Spinal cord (tissue), 10 donors: ENCODE measurements around the gene COQ8B. TPM values are rescaled to one million over a fixed set of nuclear protein-coding genes. Genes with fewer than 3 reads are reported as not detected.
"Not testable (repeated sequence)": the region's sequence is repeated elsewhere in the genome, so short reads cannot be mapped to it uniquely, and the experiment has no call there.

ENCODE experiments used
- DNase-seq, 6 donors: peaks; one replicate each; pipeline versions ENCODE4 v3.0.0 to v3.0.0-alpha.2; 2013 to 2015; ENCODE audit warnings: low spot score in 6 of 6, low read depth in 4 of 6
- H3K27ac ChIP-seq: one replicate; pipeline ENCODE4 v1.5.1; 2013; ENCODE audit warnings: low read depth, low read length, control low read depth
- H3K27me3 ChIP-seq: one replicate; pipeline ENCODE4 v1.6.1; 2013; ENCODE audit warnings: low read length; ENCODE audit not compliant: control insufficient read depth, insufficient read depth
- H3K36me3 ChIP-seq: one replicate; pipeline ENCODE4 v1.6.1; 2013; ENCODE audit warnings: low read length; ENCODE audit not compliant: control insufficient read depth, insufficient read depth
- H3K4me1 ChIP-seq: one replicate; pipeline ENCODE4 v1.6.1; 2013; ENCODE audit warnings: low read length; ENCODE audit not compliant: control insufficient read depth, insufficient read depth
- H3K4me3 ChIP-seq: one replicate; pipeline ENCODE4 v1.5.1; 2013; ENCODE audit warnings: low read depth, low read length, control low read depth
- H3K9me3 ChIP-seq: one replicate; pipeline ENCODE4 v1.6.1; 2013; ENCODE audit warnings: low read length; ENCODE audit not compliant: control insufficient read depth, insufficient read depth
- WGBS: methylation state at CpG from one replicate; pipeline ENCODE4 v1.1.5; 2013; ENCODE audit warnings: missing lambda C conversion rate; ENCODE audit not compliant: insufficient coverage; 5-methylcytosine and 5-hydroxymethylcytosine counted together
- polyA plus RNA-seq, 2 donors: library from polyadenylated mRNA; unstranded; fragments of 120-200 nt; gene quantifications; one replicate each; pipeline ENCODE4 v1.2.1, GENCODE V29; 2013; ENCODE audit not compliant: insufficient read length in 2 of 2
- total RNA-seq, 2 donors: library from RNA; depleted of rRNA in 1 of 2; stranded (reverse); fragments of 120-200 nt in 1 of 2; fragments of >200 nt in 1 of 2; gene quantifications; one replicate each; pipeline versions ENCODE4 v1.2.3 to v1.2.4, GENCODE V29; 2013 to 2014
- donor health status: healthy.

Gene COQ8B
- total and polyA plus RNA-seq, 4 donors = 25.7 to 47.9 (median 43.6) TPM

- H3K4me1 ChIP-seq = peaks cover 6% of the 10 kb centered on the region
- no peaks in the 10 kb centered on the region for H3K9me3 ChIP-seq
- H3K4me3 ChIP-seq = no peak overlapping the region
- H3K36me3 ChIP-seq = peaks cover 82% of the 10 kb centered on the region
- DNase-seq = no peak
- H3K27ac ChIP-seq = no peak overlapping the region
- 95% methylated on average over 11 of the region's 11 CpGs for WGBS
- no peaks in the 10 kb centered on the region for H3K27me3 ChIP-seq
Observed at GRCh38 chr19:40735013-40735771, 18.5 kb upstream of the COQ8B start.

DNA sequence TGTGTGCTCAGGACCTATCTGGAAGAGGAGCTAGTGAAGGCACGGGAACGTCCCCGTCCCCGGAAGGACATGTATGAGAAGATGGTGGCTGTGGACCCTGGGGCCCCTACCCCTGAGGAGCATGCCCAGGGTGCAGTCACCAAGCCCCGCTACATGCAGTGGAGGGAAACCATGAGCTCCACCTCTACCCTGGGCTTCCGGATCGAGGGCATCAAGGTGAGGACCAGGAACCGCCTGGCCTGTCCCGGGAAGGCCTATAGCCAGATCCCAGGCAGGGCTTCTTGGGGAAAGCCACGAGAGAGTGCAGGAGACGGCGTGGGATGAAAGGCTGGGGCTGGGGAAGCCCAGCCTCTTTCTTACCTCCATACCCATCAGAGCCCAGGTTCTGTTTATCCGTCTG, 16.5 kb upstream of the COQ8B start:
- no peak for DNase-seq
- Histone ChIP-seq H3K36me3 (peaks cover 86% of the 10 kb centered on the region), H3K4me1 (no peaks in the 10 kb centered on the region), H3K4me3 (no peak overlapping the region), H3K27me3 (no peaks in the 10 kb centered on the region), H3K9me3 (no peaks in the 10 kb centered on the region), H3K27ac (no peak overlapping the region)
- WGBS = 94% methylated on average over 13 of the region's 13 CpGs

DNA sequence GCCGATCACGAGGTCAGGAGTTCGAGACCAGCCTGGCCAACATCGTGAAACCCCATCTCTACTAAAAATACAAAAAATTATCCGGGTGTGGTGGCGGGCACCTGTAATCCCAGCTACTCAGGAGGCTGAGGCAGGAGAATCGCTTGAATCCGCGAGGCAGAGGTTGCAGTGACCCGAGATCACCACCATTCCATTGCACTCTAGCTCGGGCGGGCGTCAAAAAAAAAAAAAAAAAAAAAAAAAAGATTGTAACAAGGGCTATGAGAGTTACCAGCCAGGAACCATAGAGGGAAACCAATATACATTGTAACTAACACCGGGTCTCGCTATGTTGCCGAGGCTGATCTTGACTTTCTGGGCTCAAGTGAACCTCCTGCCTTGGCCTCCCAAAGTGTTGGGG, 15.6 kb upstream of the COQ8B start:
- not testable (repeated sequence) for H3K27ac ChIP-seq, H3K4me3 ChIP-seq, H3K9me3 ChIP-seq, H3K27me3 ChIP-seq, H3K4me1 ChIP-seq, DNase-seq
- peaks cover 86% of the 10 kb centered on the region for H3K36me3 ChIP-seq
- WGBS = 95% methylated on average over 6 of the region's 16 CpGs

GRCh38 chr19:40730065-40730464, 13.4 kb upstream of the COQ8B start:
- not testable (repeated sequence) for H3K9me3 ChIP-seq, DNase-seq, H3K4me3 ChIP-seq, H3K27me3 ChIP-seq, H3K4me1 ChIP-seq, H3K27ac ChIP-seq
- H3K36me3 ChIP-seq = peaks cover 83% of the 10 kb centered on the region
- WGBS = 88% methylated on average over 3 of the region's 5 CpGs

DNA sequence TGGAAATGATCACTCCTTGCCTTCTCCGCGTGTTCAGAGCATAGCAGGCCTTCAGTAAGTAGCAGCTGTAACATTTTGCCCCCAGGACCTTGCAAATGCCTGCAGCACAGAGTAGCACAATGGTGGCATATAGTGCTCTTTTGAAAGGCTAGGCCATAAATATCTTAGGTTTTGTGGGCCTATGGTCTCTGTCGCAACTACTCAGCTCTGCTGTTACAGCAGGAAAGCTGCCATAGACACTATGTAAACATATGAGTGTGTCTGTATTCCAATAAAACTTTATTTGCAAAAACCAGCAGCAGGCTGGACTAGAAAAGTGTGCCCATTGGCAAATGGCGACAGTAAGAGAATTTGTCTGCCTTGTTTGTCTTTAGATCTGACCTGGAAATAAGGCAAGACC, 9.6 kb upstream of the COQ8B start:
- Histone ChIP-seq H3K9me3 (no peaks in the 10 kb centered on the region), H3K27me3 (no peaks in the 10 kb centered on the region), H3K4me3 (no peak overlapping the region), H3K36me3 (peaks cover 66% of the 10 kb centered on the region), H3K27ac (no peak overlapping the region), H3K4me1 (peaks cover 5% of the 10 kb centered on the region)
- DNase-seq = no peak
- WGBS = 80% methylated on average over 1 of the region's 4 CpGs

- no peak overlapping the region for H3K4me3 ChIP-seq
- DNase-seq = no peak
- no peak overlapping the region for H3K27ac ChIP-seq
- WGBS = 94% methylated on average over 2 of the region's 3 CpGs
- H3K4me1 ChIP-seq = peaks cover 10% of the 10 kb centered on the region
- no peaks in the 10 kb centered on the region for H3K27me3 ChIP-seq
- no peaks in the 10 kb centered on the region for H3K9me3 ChIP-seq
- H3K36me3 ChIP-seq = peaks cover 56% of the 10 kb centered on the region
Observed at GRCh38 chr19:40724855-40725254, 8.2 kb upstream of the COQ8B start.

DNA sequence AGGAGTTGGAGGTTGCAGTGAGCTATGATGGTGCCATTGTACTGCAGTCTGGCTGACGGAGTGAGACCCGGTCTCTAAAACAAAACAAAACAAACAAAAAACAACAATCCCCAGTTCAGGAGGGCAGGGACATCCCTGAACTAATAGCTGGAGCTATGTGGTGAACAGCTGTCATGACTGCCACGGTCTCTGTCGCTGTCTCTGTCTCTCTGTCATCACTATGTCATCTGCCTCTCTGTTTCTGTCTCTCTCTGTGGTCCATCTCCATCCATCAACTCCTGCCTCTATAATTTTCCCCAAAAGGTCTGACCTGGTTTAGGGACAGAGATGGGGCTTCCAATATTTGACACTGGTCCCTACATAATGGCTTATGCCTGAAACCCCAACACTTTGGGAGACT, 7.6 kb upstream of the COQ8B start:
- no peak for DNase-seq
- Histone ChIP-seq H3K4me3 (no peak overlapping the region), H3K36me3 (peaks cover 50% of the 10 kb centered on the region), H3K4me1 (peaks cover 15% of the 10 kb centered on the region), H3K27me3 (no peaks in the 10 kb centered on the region), H3K9me3 (no peaks in the 10 kb centered on the region), H3K27ac (no peak overlapping the region)
- 91% methylated on average over 4 of the region's 4 CpGs for WGBS

GRCh38 chr19:40723661-40724254, 7.1 kb upstream of the COQ8B start:
- Histone ChIP-seq H3K4me1 (peaks cover 21% of the 10 kb centered on the region), H3K4me3 (no peak overlapping the region), H3K27ac (no peak overlapping the region), H3K9me3 (no peaks in the 10 kb centered on the region), H3K27me3 (no peaks in the 10 kb centered on the region), H3K36me3 (peaks cover 49% of the 10 kb centered on the region)
- whole genome bisulfite sequencing = 85% methylated on average over 3 of the region's 5 CpGs
- DNase-seq = no peak

DNA sequence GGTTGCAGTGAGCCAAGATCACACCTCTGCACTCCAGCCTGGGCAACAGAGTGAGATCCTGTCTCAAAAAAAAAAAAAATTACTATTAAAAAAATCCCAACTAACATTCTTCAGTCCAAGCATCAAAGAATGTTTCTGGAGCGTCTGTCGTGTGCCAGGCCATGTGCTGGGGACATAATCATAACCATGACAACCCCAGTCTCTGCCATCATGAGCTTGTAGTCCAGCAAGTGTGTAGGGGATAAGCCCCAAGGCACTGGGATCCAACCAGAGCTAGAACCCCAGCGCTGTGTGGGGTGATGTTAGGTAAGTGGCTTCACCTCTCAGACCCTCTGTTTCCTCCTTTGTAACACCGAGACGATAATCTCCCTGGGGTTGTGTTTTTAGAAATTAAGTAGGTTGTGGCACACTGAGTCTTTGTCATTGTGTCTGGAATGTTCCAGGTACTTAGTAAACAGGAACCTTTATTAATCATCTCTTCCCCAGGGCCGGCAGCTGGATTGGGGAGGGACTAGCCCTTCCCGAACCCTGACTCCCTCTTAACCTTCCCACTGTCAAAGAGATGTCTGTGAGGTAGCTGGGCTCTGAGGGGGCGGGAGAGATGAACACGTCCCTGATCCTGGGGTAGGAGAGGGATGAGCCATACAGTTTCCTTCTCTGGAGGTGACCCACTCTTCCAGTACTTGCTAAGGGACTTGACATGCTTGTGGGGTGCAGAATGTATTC, 5.4 kb upstream of the COQ8B start:
- Histone ChIP-seq H3K27me3 (no peaks in the 10 kb centered on the region), H3K36me3 (peaks cover 40% of the 10 kb centered on the region), H3K27ac (no peak overlapping the region), H3K4me3 (no peak overlapping the region), H3K4me1 (peaks cover 36% of the 10 kb centered on the region), H3K9me3 (no peaks in the 10 kb centered on the region)
- no peak for DNase-seq
- WGBS = 92% methylated on average over 2 of the region's 9 CpGs

DNA sequence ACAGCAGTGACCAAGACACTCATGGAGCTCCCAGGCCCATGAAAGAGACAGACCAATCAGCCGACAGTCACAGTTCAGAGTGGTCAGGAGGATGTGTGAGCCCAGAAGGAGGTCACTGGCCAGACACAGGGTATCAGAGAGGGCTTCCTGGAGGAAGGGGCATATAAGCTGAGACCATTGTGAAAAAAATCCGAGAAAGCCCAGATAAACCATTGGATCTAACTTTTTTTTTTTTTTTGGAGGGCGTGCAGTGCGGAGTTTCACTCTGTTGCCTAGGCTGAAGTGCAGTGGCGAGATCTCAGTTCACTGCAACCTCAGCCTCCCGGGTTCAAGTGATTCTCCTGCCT, 4.4 kb upstream of the COQ8B start:
- H3K4me3 ChIP-seq = no peak overlapping the region
- no peak for DNase-seq
- H3K4me1 ChIP-seq = peaks cover 41% of the 10 kb centered on the region
- H3K27ac ChIP-seq = no peak overlapping the region
- H3K36me3 ChIP-seq = peaks cover 33% of the 10 kb centered on the region
- H3K27me3 ChIP-seq = no peaks in the 10 kb centered on the region
- no peaks in the 10 kb centered on the region for H3K9me3 ChIP-seq
- WGBS = 100% methylated on average over 4 of the region's 6 CpGs
